Fibroblast of lung (primary cell): ENCODE results near the gene SEMA5A.

Experiments
- EZH2 ChIP-seq: IDR thresholded peaks from 2 replicates; pipeline ENCODE4 v1.5.1; 2012; ENCODE audit warnings: low read length, control low read depth, mild to moderate bottlenecking; ENCODE audit errors: missing control alignments
- TF ChIP-seq, protein P1 (sequence below), 2 donors: IDR thresholded peaks in 1 of 2; conservative IDR thresholded peaks in 1 of 2; 1 replicate in 1 of 2; 2 replicates in 1 of 2; pipeline ENCODE4 v1.5.1; 2011 to 2012; ENCODE audit warnings: low read length in 2 of 2, control low read depth in 1 of 2, inconsistent platforms in 1 of 2, low read depth in 1 of 2, mild to moderate bottlenecking in 1 of 2

DNA sequence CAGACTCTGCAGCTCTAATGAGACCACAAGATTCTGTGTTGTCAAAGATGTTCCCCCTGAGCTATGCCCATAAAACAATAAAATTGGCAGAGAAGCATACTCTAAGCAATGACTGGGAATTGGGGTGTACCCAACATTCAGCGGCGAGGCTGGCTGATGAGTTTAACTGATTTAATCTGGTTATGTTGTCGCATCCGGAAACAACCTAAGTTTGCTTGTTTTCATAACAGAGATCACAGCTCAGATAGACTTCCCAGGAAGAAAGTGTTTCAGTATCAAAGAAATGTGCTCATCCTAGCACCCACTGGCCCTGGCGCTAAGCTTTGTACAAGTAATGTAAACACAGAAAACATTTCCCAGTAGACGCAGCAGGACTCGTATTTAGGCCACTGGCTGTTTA lies 7.4 kb downstream of the SEMA5A start:
- TF ChIP-seq, protein P1, sequence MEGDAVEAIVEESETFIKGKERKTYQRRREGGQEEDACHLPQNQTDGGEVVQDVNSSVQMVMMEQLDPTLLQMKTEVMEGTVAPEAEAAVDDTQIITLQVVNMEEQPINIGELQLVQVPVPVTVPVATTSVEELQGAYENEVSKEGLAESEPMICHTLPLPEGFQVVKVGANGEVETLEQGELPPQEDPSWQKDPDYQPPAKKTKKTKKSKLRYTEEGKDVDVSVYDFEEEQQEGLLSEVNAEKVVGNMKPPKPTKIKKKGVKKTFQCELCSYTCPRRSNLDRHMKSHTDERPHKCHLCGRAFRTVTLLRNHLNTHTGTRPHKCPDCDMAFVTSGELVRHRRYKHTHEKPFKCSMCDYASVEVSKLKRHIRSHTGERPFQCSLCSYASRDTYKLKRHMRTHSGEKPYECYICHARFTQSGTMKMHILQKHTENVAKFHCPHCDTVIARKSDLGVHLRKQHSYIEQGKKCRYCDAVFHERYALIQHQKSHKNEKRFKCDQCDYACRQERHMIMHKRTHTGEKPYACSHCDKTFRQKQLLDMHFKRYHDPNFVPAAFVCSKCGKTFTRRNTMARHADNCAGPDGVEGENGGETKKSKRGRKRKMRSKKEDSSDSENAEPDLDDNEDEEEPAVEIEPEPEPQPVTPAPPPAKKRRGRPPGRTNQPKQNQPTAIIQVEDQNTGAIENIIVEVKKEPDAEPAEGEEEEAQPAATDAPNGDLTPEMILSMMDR (conservative IDR thresholded peaks at IDR 0.05 in 1 of 2, IDR thresholded peaks at IDR 0.05 in 1 of 2; ENCODE audit: low read depth in 1 of 2, low read length in 2 of 2), result no peak
- no peak for TF ChIP-seq EZH2
